GM10266 (cell line): ENCODE data around the gene RAI14.

Experiments used
- DNase-seq: peaks from one replicate; pipeline ENCODE4 v3.0.0; 2012; ENCODE audit errors: extremely low spot score
- CTCF ChIP-seq: IDR thresholded peaks from 2 replicates; pipeline ENCODE4 v1.5.1; 2012; ENCODE audit warnings: mild to moderate bottlenecking, low read depth; ENCODE audit not compliant: control insufficient read depth, insufficient read depth; ENCODE audit errors: missing control alignments

Gene RAI14

GRCh38 chr5:34687269-34688011 lies 31.3 kb downstream of the RAI14 start:
- TF ChIP-seq CTCF = no peak
- DNase-seq = no peak

GRCh38 chr5:34688015-34688810 lies 32.1 kb downstream of the RAI14 start:
- DNase-seq = no peak
- no peak for TF ChIP-seq CTCF

DNA sequence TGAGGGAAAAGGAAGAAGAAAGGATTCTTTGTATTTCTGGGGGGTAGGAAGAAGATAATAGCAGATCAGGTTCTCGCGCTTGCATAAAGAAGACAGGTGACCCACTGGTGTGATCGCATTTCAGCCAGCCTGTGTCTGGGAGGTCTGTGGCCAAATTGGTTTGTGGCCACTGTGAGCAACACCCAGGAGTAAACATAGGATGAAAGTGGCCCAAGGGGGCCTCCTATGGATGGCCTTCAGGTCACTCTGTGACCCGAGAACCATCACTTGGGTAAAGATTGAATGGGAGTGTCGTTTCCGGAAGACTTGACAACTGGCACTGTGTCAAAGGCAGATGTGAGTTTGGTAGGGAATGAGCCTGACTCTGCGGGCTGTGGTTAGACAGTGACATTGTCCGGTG lies 34.2 kb downstream of the RAI14 start:
- DNase-seq = no peak
- no peak for TF ChIP-seq CTCF

GRCh38 chr5:34690898-34691297 lies 34.8 kb downstream of the RAI14 start:
- no peak for TF ChIP-seq CTCF
- no peak for DNase-seq

GRCh38 chr5:34691326-34691725 lies 35.2 kb downstream of the RAI14 start:
- TF ChIP-seq CTCF = no peak
- DNase-seq = no peak

- DNase-seq = no peak
Measured at GRCh38 chr5:34692786-34693185, 36.7 kb downstream of the RAI14 start.

More at GRCh38 chr5:34692786-34693185, 36.7 kb downstream of the RAI14 start:
- no peak for TF ChIP-seq CTCF
